ENCODE measurements around the gene SLC12A3.

The SLC12A3 gene

DNA sequence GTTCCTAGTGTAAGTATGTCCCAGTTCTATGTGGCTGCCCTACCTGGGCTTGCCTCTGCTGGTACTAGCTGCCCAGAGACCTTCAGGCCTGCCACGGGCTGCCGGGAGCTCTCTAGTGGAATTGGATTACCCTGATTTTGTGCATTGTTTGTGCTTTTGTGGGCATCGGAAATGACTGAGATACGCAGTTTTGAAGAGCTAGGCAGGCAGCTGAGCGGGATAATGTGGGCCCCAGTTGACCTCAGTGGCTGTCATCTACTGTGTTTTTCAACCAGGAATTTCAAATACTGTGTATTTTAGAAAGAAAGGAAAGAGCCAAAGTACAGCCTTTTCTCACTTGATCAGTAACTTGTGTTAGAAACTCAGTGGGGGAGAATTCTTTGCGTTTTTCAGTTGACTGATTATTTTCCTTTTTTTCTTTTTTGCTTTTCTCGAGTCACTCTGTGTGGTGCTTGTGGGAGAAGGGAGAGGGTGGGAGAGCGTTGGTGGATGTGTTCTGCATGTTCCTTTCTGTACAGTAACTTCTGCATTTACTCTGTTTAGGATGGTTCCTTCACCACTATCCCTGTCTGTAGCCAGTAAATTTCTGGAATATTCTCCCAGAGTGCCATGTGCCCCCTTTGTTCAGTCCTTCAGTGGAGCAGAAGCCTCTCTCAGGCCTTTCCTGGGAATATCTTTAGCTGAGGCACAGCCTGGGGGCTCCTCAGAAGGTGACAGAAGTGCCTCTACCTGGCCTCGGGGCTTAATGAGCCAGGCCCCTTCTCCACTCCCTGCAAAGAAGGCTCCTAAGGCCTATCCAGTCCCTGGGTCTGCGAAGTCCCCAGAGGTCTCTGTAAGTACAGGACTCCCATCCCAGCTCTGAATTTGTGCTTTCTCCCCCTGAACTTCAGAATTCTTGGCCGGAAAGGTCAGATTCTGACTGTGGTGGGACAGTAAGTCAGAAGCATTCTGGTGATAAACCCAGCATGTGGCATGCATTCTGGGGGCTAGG lies 15.0 kb upstream of the SLC12A3 start:
- TF ChIP-seq, protein P1, sequence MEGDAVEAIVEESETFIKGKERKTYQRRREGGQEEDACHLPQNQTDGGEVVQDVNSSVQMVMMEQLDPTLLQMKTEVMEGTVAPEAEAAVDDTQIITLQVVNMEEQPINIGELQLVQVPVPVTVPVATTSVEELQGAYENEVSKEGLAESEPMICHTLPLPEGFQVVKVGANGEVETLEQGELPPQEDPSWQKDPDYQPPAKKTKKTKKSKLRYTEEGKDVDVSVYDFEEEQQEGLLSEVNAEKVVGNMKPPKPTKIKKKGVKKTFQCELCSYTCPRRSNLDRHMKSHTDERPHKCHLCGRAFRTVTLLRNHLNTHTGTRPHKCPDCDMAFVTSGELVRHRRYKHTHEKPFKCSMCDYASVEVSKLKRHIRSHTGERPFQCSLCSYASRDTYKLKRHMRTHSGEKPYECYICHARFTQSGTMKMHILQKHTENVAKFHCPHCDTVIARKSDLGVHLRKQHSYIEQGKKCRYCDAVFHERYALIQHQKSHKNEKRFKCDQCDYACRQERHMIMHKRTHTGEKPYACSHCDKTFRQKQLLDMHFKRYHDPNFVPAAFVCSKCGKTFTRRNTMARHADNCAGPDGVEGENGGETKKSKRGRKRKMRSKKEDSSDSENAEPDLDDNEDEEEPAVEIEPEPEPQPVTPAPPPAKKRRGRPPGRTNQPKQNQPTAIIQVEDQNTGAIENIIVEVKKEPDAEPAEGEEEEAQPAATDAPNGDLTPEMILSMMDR (IDR thresholded peaks at IDR 0.05; ENCODE audit: control extremely low read depth, extremely low read depth, low read depth, missing control alignments): no peak
- DNase-seq (ENCODE audit: extremely low spot score): no peak
- ChIA-PET CTCF (interaction anchor here (0.8 to 3.8 kb wide), 3 partner anchors 13 to 17 kb away, joined by 3 to 20 read pairs (median 4); partner anchors contain the start of gene SLC12A3), POLR2A (no interaction called here)

DNA sequence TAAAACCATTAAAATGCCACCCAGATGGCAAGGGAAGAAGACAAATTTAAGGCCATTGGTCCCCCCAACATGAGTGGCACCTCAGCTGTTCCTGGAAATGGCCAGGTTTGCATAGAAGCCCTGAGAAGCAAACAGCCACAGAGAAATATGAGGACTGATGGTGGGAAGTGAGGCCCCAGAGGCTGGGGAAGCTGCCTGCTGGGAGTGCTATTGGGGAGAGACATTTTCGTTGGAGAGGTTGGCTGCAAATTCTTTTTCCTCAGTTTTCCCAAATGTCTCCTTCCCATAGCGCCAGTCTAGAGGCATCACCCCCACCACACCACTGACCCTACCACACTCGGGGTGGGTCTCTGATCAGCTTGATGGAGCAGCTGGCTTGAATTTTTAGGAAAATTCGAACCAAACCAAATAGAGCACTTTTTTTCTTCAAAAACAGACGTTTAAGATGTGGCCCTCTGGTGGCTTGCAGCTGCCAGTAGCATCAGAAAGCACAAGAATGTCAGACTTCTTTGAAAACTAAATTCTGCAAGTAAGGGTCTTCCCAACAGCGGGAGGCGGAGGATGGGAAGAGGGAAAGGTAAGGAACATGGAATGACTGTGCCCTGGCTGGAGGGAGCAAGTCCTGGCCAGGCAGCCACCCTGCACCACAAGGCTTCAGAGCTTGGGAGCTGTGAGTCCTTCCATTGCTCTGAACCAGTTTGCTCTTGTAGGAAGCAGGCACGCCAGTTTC lies 13.2 kb upstream of the SLC12A3 start:
- TF ChIP-seq, protein P1 (IDR thresholded peaks at IDR 0.05; ENCODE audit: control extremely low read depth, extremely low read depth, low read depth, missing control alignments): peak; percentile 20
- ChIA-PET POLR2A (interaction anchor here (0.5 kb wide), 1 partner anchor 12 kb away, joined by 4 read pairs; no protein-coding TSS in a partner anchor), CTCF (interaction anchor here (1.0 to 3.8 kb wide), 6 partner anchors 9 to 59 kb away, joined by 3 to 20 read pairs (median 4); partner anchors contain the start of gene SLC12A3)
- no peak for DNase-seq (ENCODE audit: extremely low spot score)

DNA sequence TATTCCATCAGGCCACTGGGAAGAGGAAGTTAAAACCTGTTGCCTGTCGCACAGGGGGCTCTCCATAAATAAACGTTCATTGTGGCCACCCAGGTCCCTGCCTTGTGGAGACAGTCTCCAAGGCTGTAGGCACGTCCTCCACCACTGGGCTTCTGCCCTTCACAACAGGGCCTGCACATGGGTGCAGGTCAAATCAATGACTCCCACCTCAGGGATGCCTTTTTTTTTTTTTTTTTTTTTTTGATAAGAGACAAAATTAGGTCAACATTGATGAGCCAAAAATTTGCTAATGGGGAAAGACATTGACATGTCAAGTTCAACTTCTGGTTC lies 12.6 kb upstream of the SLC12A3 start:
- no peak for DNase-seq (ENCODE audit: extremely low spot score)
- POLR2A ChIA-PET: no interaction called here
- TF ChIP-seq, protein P1 (IDR thresholded peaks at IDR 0.05; ENCODE audit: control extremely low read depth, extremely low read depth, low read depth, missing control alignments): no peak
- CTCF ChIA-PET: interaction anchor here (1.0 to 3.8 kb wide), 5 partner anchors 14 to 112 kb away, joined by 3 to 20 read pairs (median 6); partner anchors contain the start of gene SLC12A3

DNA sequence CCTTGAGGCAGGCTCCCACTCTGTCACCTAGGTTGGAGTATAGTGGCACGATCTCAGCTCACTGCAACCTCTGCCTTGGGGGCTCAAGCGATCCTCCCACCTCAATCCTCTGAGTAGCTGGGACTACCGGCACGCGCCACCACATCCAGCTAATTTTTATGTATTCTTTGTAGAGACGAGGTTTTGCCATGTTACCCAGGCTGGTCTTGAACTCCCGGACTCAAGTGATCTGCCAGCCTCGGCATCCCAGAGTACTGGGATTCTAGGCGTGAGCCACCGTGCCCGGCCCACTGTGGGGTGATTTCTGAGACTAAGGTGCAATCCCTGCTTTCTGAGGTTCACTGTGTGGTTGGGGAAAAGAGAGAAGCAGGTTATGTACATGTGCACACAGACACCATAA lies 12.0 kb upstream of the SLC12A3 start:
- no peak for DNase-seq (ENCODE audit: extremely low spot score)
- CTCF ChIA-PET: interaction anchor here (2.3 to 3.8 kb wide), 3 partner anchors 14 to 112 kb away, joined by 6 to 20 read pairs (median 9); partner anchors contain the start of gene SLC12A3
- POLR2A ChIA-PET: no interaction called here
- TF ChIP-seq, protein P1 (IDR thresholded peaks at IDR 0.05; ENCODE audit: control extremely low read depth, extremely low read depth, low read depth, missing control alignments): no peak

DNA sequence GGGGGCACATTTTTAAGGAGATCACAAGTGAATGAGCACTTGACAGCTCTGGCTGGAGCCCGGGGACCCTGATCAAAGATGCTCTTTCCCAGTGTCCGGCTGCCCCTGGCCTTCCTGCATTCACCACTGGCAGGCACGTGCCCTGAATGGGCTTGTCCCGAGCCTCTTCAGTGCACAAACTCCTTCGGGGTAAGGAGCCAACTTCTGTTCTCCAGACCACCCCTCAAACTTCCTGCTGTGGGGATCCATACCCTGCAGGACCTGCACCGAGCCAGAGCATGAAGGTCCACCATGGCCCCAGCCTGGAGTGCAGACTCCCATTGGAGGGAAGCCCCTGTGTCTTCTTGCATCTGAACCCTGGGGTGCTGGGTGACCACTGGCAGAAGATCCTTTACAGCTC lies 9.8 kb upstream of the SLC12A3 start:
- TF ChIP-seq, protein P1 (IDR thresholded peaks at IDR 0.05; ENCODE audit: control extremely low read depth, extremely low read depth, low read depth, missing control alignments): no peak
- ChIA-PET CTCF (interaction anchor here (1.0 to 4.5 kb wide), 5 partner anchors 10 to 25 kb away, joined by 3 to 30 read pairs (median 4); partner anchors contain the start of gene SLC12A3), POLR2A (no interaction called here)
- DNase-seq (ENCODE audit: extremely low spot score): no peak

DNA sequence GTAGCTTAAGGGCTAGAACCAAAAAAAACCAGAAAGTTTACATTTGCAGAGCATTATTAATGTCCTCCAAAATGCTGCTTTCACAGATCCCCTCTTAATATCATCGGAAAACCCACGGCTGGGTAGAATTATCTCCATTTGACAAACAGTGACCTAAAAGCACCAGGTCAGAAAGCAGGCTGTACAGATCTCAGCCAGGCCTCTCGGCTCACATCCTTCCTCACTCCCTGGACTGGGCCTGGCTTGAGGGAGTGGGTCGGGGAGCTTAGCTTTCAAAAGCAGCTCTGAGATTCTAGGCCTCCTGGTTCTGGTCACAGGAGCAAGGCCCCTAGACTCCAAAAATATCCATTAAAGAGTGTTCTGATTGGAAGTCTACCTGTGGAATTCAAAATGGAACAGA lies 9.1 kb upstream of the SLC12A3 start:
- ChIA-PET CTCF (interaction anchor here (1.0 to 4.5 kb wide), 4 partner anchors 11 to 24 kb away, joined by 3 to 30 read pairs (median 4); partner anchors contain the start of gene SLC12A3), POLR2A (no interaction called here)
- no peak for DNase-seq (ENCODE audit: extremely low spot score)
- TF ChIP-seq, protein P1 (IDR thresholded peaks at IDR 0.05; ENCODE audit: control extremely low read depth, extremely low read depth, low read depth, missing control alignments): no peak
